ENCODE data around the gene ATP8B3. TPM values are rescaled to one million over a fixed set of nuclear protein-coding genes. Genes with fewer than 3 reads are reported as not detected.
"Not testable (repeated sequence)": the region's sequence is repeated elsewhere in the genome, so short reads cannot be mapped to it uniquely, and the experiment has no call there.

Gene ATP8B3
- total RNA-seq, 2 experiments from 2014 or later = 7.9 to 8.4 TPM

DNA sequence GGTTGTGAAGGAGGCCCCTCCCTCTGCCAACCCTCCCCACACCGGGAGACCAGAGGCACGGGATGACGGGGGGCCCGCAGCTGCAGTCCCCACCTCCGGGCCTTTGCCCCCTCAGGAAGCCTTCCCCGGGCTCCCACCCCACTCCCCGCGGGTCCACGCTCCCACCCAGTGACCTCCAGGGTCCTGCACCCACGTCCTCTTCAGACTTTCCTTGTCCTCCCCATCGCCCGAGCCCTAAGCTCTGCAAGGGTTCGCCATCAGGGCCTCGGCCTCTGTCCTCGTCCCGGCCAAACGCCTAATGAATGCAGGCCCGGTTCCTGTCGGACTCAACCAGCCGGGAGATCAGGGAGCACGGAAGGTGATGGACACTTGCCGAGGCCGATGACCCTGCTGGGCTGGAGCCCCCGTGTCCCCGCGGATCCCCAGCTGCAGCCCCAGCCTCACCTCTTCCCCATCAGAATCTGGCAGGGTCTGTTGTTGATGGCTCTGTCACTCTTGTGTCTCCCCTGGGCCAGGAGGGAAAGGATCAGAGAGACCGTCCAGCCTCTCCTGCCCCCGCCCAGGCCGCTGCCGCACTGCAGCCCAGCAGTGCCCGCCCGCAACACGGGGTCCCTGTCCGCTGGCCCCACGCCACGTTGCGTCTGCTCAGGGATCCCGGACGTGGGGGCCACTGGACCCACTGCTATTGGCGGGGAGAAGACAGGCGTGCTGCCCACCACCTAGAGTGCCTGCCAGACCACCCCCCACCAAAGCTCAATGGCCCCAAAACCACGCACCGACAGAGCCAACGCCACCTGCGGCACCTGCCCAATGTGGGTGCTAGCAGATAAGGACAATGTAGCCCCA is 5.7 kb downstream of the ATP8B3 start:
- intact Hi-C loops (cut with DNase I, micrococcal nuclease) = no loop called here
- H3K4me1 Mint-ChIP-seq = peaks cover 1% of the 10 kb centered on the region
- DNase-seq (no peak), ATAC-seq (no peak)
- ChIA-PET CTCF (interaction anchor here (0.6 to 1.0 kb wide), 2 partner anchors 10 to 32 kb away, joined by 3 read pairs; no protein-coding TSS in a partner anchor), POLR2A (no interaction called here)
- no peak overlapping the region for H3K4me3 Mint-ChIP-seq
- no peak overlapping the region for H3K27ac Mint-ChIP-seq
- no peaks in the 10 kb centered on the region for H3K36me3 Mint-ChIP-seq (ENCODE audit: low read depth)
- H3K9me3 Mint-ChIP-seq (ENCODE audit: low read depth) = no peaks in the 10 kb centered on the region
- no peaks in the 10 kb centered on the region for H3K27me3 Mint-ChIP-seq

DNA sequence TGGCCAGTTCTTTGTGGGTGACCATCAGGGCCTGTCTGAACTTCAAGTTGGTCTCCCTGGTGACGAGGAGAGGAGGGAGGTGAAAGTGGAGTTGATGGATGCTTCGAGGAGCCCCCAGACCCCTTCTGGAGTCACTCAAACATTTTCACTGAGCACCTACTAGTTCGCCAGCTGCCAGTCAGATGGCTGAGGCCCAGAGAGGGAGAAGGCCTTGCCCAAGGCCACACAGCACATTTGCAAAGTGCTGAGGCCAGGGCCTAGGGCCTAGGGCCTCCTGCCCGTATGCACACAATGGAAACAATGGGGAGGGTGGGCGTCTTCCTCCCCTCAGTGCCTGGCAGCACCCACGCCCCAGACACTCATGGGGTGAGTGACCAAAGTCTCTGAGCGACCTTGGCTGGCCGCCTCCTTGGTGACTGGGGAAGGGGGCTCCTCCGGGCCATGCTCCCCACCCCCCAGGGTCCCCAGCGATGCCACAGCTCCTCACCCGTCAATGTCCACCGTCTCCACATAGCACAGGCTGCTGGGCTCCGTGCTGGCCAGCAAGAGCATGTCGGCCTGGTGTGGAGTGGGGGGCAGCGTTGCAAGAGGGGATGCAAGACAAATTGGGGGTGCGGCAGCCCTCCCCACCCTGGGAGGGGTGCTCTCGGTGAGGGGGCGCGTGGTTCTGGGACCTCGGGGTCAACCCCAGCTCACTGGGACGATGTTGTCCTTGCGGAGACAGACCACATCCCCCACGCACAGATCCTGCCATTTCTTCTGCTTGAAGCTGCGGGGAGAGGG is 6.5 kb downstream of the ATP8B3 start:
- no peaks in the 10 kb centered on the region for H3K27me3 Mint-ChIP-seq
- H3K4me1 Mint-ChIP-seq = no peaks in the 10 kb centered on the region
- no peak for DNase-seq
- no peaks in the 10 kb centered on the region for H3K9me3 Mint-ChIP-seq (ENCODE audit: low read depth)
- no peak overlapping the region for H3K4me3 Mint-ChIP-seq
- H3K36me3 Mint-ChIP-seq (ENCODE audit: low read depth) = no peaks in the 10 kb centered on the region
- intact Hi-C loops (cut with DNase I, micrococcal nuclease) = no loop called here
- POLR2A ChIA-PET = no interaction called here
- H3K27ac Mint-ChIP-seq = no peak overlapping the region
- CTCF ChIA-PET = interaction anchor here (1.0 kb wide), 1 partner anchor 9 kb away, joined by 4 read pairs; no protein-coding TSS in a partner anchor
- no peak for ATAC-seq

DNA sequence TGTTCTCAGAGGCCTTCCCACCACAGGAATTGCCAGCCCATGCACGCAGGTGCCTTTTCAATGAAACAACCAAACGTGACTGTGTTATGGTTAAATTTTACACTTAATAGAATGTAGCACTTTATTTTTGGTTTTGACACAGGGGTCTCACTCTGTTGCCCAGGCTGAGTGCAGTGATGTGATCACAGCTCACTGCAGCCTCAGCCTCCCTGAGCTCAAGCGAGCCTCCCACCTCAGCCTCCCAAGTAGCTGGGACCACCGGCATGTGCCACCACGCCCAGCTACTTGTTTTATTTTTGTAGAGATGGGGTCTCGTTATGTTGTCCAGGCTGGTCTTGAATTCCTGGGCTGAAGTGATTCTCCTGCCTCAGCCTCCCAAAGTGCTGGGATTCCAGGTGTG is 7.2 kb downstream of the ATP8B3 start:
- POLR2A ChIA-PET = no interaction called here
- H3K4me1 Mint-ChIP-seq = no peaks in the 10 kb centered on the region
- intact Hi-C loops (cut with DNase I, micrococcal nuclease) = no loop called here
- no peak overlapping the region for H3K4me3 Mint-ChIP-seq
- ATAC-seq (no peak), DNase-seq (no peak)
- H3K9me3 Mint-ChIP-seq (ENCODE audit: low read depth) = no peaks in the 10 kb centered on the region
- no peaks in the 10 kb centered on the region for H3K27me3 Mint-ChIP-seq
- CTCF ChIA-PET = interaction anchor here (1.0 to 1.1 kb wide), 2 partner anchors 10 to 23 kb away, joined by 3 to 4 read pairs; no protein-coding TSS in a partner anchor
- no peaks in the 10 kb centered on the region for H3K36me3 Mint-ChIP-seq (ENCODE audit: low read depth)
- no peak overlapping the region for H3K27ac Mint-ChIP-seq

GRCh38 chr19:1799695-1800342 is 12.3 kb downstream of the ATP8B3 start:
- Mint-ChIP-seq H3K4me3 (no peak overlapping the region), H3K27ac (no peak overlapping the region), H3K36me3 (ENCODE audit: low read depth) (no peaks in the 10 kb centered on the region), H3K4me1 (peaks cover 2% of the 10 kb centered on the region), H3K27me3 (peaks cover 5% of the 10 kb centered on the region), H3K9me3 (ENCODE audit: low read depth) (no peaks in the 10 kb centered on the region)
- CTCF ChIA-PET = no interaction called here
- POLR2A ChIA-PET = no interaction called here
- intact Hi-C loops (cut with DNase I, micrococcal nuclease) = loop anchor here in 1 of 2 experiments (5.0 to 10.0 kb wide), 2 partner anchors 125 to 253 kb away; no protein-coding TSS in a partner anchor
- no peak for DNase-seq
- no peak for ATAC-seq

DNA sequence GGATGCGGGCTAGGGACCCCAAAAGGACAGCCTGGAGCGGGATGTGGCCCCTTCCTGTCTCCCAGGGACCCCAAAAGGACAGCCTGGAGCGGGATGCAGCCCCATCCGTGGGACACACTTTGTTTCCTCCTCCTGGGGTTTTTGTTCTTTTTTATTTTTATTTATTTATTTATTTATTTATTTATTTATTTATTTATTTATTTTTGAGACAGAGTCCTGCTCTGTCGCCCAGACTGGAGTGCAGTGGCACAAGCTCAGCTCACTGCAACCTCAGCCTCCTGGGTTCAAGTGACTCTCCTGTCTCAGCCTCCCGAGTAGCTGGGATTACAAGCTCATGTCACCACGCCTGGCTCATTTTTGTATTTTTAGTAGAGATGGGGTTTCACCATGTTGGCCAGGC is 14.8 kb downstream of the ATP8B3 start:
- DNase-seq; POLR2A ChIA-PET; H3K4me3 Mint-ChIP-seq; H3K27ac Mint-ChIP-seq; H3K36me3 Mint-ChIP-seq (ENCODE audit: low read depth); ATAC-seq; H3K4me1 Mint-ChIP-seq; H3K9me3 Mint-ChIP-seq (ENCODE audit: low read depth): not testable (repeated sequence)
- peaks cover 11% of the 10 kb centered on the region for H3K27me3 Mint-ChIP-seq
- intact Hi-C loops (cut with DNase I, micrococcal nuclease) = loop anchor here in 1 of 2 experiments (5.0 to 10.0 kb wide), 2 partner anchors 123 to 250 kb away; no protein-coding TSS in a partner anchor
- CTCF ChIA-PET = interaction anchor here (0.7 to 1.6 kb wide), 3 partner anchors 9 to 95 kb away, joined by 3 to 5 read pairs (median 4); no protein-coding TSS in a partner anchor

- H3K9me3 Mint-ChIP-seq (ENCODE audit: low read depth) = no peaks in the 10 kb centered on the region
- H3K4me3 Mint-ChIP-seq = no peak overlapping the region
- POLR2A ChIA-PET = no interaction called here
- intact Hi-C loops (cut with DNase I, micrococcal nuclease) = loop anchor here in 1 of 2 experiments (5.0 to 10.0 kb wide), 2 partner anchors 122 to 249 kb away; no protein-coding TSS in a partner anchor
- no peaks in the 10 kb centered on the region for H3K36me3 Mint-ChIP-seq (ENCODE audit: low read depth)
- peaks cover 11% of the 10 kb centered on the region for H3K27me3 Mint-ChIP-seq
- DNase-seq (no peak), ATAC-seq (no peak)
- peaks cover 6% of the 10 kb centered on the region for H3K4me1 Mint-ChIP-seq
- CTCF ChIA-PET = interaction anchor here (0.9 to 1.6 kb wide), 4 partner anchors 8 to 13 kb away, joined by 3 to 5 read pairs (median 4); no protein-coding TSS in a partner anchor
- no peak overlapping the region for H3K27ac Mint-ChIP-seq
Measured at GRCh38 chr19:1796395-1797142, 15.5 kb downstream of the ATP8B3 start.

DNA sequence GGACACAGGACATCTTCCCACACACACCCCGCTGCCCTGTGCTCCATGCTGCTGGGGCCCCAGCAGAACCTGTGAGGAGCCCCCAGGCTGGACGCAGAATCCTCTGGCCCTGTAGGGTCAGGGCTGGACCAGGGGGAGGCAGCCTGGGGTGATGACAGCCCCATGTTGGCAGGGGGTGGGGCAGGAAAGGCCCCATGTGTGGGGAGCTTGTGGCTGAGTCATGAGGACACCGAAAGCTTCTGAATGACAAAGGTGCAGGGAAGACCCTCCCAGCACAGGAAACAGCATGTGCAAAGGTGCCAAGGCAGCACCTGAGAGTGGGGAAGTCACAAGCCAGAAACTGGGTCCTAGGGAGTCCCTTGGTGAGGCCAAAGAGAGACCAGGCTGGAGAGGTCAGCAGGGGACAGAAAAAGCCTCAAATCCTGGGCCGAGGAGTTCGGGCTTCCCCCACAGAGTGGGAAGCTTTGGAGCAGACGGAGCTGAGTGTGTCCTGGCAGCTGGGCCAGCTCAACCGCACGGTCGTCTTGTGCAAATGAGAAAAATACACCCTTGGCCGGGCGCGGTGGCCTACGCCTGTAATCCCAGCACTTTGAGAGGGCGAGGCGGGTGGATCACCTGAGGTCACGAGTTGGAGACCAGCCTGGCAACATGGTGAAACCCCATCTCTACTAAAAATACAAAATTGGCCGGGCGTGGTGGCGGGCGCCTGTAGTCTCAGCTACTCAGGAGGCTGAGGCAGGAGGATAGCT is 17.5 kb downstream of the ATP8B3 start:
- CTCF ChIA-PET = interaction anchor here (0.5 to 1.9 kb wide), 8 partner anchors 9 to 248 kb away, joined by 3 to 9 read pairs (median 4); no protein-coding TSS in a partner anchor
- H3K9me3 Mint-ChIP-seq (ENCODE audit: low read depth) = no peaks in the 10 kb centered on the region
- H3K27ac Mint-ChIP-seq = no peak overlapping the region
- no peak overlapping the region for H3K4me3 Mint-ChIP-seq
- intact Hi-C loops (cut with DNase I, micrococcal nuclease) = loop anchor here in 1 of 2 experiments (5.0 to 10.0 kb wide), 2 partner anchors 120 to 247 kb away; no protein-coding TSS in a partner anchor
- ATAC-seq (no peak), DNase-seq (peak; percentile 39)
- peaks cover 6% of the 10 kb centered on the region for H3K4me1 Mint-ChIP-seq
- H3K36me3 Mint-ChIP-seq (ENCODE audit: low read depth) = no peaks in the 10 kb centered on the region
- POLR2A ChIA-PET = no interaction called here
- H3K27me3 Mint-ChIP-seq = peaks cover 14% of the 10 kb centered on the region

GRCh38 chr19:1791879-1792278 is 20.2 kb downstream of the ATP8B3 start:
- H3K9me3 Mint-ChIP-seq (ENCODE audit: low read depth) = no peaks in the 10 kb centered on the region
- no peaks in the 10 kb centered on the region for H3K36me3 Mint-ChIP-seq (ENCODE audit: low read depth)
- intact Hi-C loops (cut with DNase I, micrococcal nuclease) = loop anchor here in 1 of 2 experiments (10.0 kb wide), 1 partner anchor 117 kb away; no protein-coding TSS in a partner anchor
- H3K27ac Mint-ChIP-seq = no peak overlapping the region
- ChIA-PET CTCF (interaction anchor here (0.7 to 1.6 kb wide), 2 partner anchors 34 to 45 kb away, joined by 3 to 8 read pairs; no protein-coding TSS in a partner anchor), POLR2A (no interaction called here)
- no peak for DNase-seq
- H3K4me3 Mint-ChIP-seq = no peak overlapping the region
- peaks cover 6% of the 10 kb centered on the region for H3K4me1 Mint-ChIP-seq
- peaks cover 16% of the 10 kb centered on the region for H3K27me3 Mint-ChIP-seq
- ATAC-seq = no peak

- POLR2A ChIA-PET = no interaction called here
- H3K36me3 Mint-ChIP-seq (ENCODE audit: low read depth) = no peaks in the 10 kb centered on the region
- peaks cover 13% of the 10 kb centered on the region for H3K27me3 Mint-ChIP-seq
- no peaks in the 10 kb centered on the region for H3K9me3 Mint-ChIP-seq (ENCODE audit: low read depth)
- no peak overlapping the region for H3K27ac Mint-ChIP-seq
- no peak overlapping the region for H3K4me3 Mint-ChIP-seq
- intact Hi-C loops (cut with DNase I, micrococcal nuclease) = loop anchor here in 1 of 2 experiments (10.0 kb wide), 1 partner anchor 115 kb away; no protein-coding TSS in a partner anchor
- ATAC-seq = no peak
- peaks cover 5% of the 10 kb centered on the region for H3K4me1 Mint-ChIP-seq
- CTCF ChIA-PET = interaction anchor here (0.5 to 2.0 kb wide), 4 partner anchors 25 to 336 kb away, joined by 3 to 4 read pairs (median 3); no protein-coding TSS in a partner anchor
- DNase-seq = no peak
Measured at GRCh38 chr19:1790054-1790792, 21.9 kb downstream of the ATP8B3 start.
